Measurements from ENCODE around the gene FCGR1A.
"Not testable (repeated sequence)": the region's sequence is repeated elsewhere in the genome, so short reads cannot be mapped to it uniquely, and the experiment has no call there.

The FCGR1A gene

GRCh38 chr1:149778313-149778712, 4.2 kb upstream of the FCGR1A start:
- not testable (repeated sequence) for DNase-seq

GRCh38 chr1:149781413-149781984, 995 bp upstream of the FCGR1A start:
- DNase-seq, result peak; percentile 67

DNA sequence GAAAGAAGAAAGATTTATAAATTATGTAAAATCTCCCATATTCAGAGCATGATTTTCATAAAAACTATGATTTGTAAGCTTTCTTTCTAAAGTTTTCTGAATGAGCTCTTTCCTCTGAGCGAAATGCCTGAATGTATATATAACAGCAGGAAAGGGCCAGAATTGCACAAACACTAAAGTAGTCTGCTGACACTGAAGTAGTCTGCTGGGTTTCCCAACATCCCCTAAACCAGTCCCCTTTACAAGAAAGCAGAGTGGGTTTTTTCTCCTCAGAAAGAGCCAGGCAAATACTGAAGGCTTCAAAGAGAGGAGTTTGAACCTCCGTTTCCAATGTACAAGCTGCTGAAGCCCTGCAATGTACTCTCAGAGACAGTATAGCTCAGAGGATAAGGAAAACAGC, 795 bp downstream of the FCGR1A start:
- not testable (repeated sequence) for DNase-seq

GRCh38 chr1:149783868-149784267, 1.4 kb downstream of the FCGR1A start:
- DNase-seq, result not testable (repeated sequence)

DNA sequence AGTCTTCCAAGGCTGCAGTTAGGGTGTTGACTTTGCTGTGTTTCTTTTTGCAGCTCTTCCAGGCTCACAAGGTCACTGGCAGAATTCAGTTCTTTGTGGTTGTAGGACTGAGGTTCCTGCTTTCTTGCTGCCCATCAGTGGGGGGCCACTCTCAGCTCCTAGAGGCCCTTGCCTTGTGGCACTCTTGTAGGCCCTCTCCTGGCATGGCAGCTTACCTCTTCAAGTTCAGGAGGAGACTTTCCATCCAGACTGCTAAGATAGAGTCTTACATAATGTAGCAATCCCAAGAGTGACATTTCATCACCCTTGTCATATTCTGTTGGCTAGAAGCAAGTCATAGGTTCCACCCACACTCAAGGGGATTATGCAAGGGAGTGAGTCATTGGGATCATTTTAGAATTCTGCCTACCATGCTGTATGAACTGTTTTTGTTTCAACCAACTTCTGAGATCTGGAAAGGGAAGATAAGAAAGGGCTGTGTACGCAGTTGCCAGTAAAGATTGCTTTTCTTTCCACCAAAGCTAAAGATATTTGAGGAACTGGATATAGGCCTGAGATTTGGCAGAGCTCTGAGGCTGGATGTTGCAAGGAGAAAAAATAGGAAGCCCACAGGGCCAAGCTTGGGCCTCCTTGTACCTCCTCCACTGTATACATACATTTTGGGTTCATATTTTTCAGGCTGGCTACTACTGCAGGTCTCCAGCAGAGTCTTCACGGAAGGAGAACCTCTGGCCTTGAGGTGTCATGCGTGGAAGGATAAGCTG, 5.4 kb downstream of the FCGR1A start:
- not testable (repeated sequence) for DNase-seq

DNA sequence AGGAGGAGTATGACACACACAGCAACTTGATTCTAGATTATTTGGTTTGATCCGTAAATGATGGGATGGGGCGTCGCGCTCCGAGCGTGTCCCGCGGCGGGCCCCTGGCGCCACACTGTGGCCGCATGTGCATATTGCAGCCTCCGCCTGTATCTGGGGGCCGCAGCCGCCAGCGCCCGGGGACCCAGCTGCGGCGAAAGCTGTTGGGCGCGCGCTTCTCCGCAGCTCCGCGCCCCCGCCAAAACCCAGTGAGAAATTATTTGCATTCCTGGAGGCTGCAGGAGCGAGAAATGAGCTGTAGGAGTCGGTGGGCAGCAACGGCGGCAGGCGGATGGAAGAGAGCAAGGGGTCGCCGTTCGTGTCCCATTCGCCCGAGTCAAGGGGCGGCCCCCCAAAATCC, 10.0 kb downstream of the FCGR1A start:
- not testable (repeated sequence) for DNase-seq

DNA sequence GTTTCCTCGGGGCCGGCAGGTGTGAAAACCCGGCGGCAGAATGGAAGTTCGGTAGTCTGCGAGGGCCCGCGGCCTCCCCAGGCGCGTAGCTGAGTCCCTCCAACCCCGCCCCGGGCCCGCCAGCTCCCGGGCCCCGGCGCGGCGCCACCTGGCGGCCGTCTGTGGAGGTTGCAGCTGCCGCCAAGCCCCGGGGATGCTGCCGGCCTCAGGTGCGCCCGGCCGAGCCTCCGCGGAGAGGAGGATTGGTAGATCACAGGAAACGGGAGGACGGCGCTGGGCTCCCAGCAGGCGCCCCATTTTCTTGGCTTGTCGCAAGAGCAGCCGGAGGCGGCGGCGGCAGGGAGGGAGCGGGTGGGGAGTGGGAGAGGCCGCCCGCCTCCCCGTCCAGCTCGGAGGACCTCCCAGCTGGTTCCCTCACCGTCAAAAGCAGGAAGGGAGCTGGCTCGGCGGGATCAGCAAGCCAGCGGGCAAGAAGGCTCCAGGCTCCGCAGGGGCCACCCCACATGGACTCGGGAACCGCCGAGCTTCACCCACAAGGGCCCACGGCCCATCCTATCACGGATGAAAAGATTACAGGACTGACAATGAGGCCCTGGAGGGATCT, 10.5 kb downstream of the FCGR1A start:
- DNase-seq, result peak; percentile 16

- not testable (repeated sequence) for DNase-seq
These were observed 11.4 kb downstream of the FCGR1A start for GRCh38 chr1:149793885-149794284.

GRCh38 chr1:149801628-149802027, 19.1 kb downstream of the FCGR1A start:
- DNase-seq, result not testable (repeated sequence)

GRCh38 chr1:149804417-149805080, 22.1 kb downstream of the FCGR1A start:
- not testable (repeated sequence) for DNase-seq

- DNase-seq, result not testable (repeated sequence)
These were observed 28.4 kb downstream of the FCGR1A start for GRCh38 chr1:149810697-149811405.

- not testable (repeated sequence) for DNase-seq
These were observed 29.0 kb downstream of the FCGR1A start for GRCh38 chr1:149811514-149811889.

DNA sequence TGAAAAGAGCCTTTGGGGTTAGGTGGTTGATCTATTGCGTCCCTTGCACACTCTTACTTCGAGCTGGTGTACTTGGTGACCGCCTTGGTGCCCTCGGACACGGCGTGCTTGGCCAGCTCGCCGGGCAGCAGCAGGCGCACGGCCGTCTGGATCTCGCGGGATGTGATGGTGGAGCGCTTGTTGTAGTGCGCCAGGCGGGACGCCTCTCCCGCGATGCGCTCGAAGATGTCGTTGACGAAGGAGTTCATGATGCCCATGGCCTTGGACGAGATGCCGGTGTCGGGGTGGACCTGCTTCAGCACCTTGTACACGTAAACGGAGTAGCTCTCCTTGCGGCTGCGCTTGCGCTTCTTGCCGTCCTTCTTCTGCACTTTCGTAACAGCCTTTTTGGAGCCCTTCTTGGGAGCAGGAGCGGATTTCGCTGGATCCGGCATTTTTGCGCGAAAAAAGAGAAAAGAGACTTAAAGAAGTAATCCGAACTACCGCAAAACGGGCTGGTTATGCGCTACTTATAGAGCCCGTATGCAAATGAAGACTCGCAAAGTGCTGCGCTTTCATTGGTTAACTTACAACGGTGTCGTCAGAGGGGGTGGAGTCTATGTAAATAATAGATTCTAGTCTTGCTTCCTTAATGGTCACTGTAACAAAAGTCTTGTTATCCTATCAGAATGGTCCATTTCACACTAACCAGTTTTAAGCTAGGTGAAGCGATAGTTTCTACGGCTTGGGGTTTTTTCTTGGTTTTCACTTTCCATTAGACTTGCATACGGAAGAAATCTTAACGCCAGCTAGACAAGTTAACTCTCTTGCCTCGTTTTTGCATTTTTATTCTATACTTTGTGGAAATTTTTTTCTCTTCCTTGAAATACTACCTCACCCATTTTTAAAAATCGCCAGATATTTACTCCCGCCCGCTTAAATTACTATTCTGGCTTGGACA, 29.7 kb downstream of the FCGR1A start:
- DNase-seq, result peak; percentile 92

- DNase-seq, result peak; percentile 75
These were observed 30.7 kb downstream of the FCGR1A start for GRCh38 chr1:149812893-149813801.

GRCh38 chr1:149820387-149820786, 37.9 kb downstream of the FCGR1A start:
- not testable (repeated sequence) for DNase-seq

DNA sequence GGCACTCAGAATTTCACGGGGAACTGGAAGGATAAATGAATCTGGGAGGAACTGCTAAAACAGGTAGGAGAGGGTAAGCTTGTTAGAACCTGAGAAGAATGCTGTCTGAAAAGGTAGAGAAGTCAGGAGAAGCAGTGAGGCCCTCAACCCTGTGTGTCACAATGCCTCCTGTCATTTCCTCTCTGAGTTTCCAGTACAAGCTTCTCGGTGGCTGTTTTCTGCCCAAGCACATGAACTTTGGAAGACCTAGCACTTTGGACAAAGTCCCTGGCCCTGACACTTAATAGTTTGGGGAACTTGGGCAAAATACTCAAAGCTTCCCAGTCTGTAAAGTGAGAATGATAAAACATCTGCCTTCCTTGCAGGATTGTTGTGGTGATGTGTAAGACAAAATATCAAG, 44.1 kb downstream of the FCGR1A start:
- not testable (repeated sequence) for DNase-seq

DNA sequence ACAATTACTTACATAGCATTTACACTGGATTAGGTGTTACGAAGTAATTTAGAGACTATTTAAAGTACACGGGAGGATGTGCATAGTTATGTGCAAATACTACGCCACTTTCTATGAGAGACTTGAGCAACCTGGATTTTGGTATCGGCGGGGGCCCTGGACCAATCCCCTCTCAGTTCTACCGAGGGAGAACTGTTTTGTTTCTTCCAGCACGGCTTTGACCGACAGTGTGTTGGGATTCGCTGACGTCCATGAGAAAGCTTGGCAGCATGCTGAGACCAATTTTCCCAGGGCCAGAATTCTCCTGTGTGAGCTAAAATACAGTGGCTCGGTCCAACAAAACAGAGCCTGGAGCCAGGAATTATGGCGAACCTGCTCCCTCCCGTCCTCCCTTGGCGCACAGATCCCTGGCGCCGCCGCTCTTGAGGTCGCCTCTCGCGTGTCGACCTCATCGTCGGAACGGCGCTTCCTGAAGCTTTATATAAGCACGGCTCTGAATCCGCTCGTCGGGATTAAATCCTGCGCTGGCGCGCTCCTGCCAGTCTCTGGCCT, 49.3 kb downstream of the FCGR1A start:
- DNase-seq, result not testable (repeated sequence)

DNA sequence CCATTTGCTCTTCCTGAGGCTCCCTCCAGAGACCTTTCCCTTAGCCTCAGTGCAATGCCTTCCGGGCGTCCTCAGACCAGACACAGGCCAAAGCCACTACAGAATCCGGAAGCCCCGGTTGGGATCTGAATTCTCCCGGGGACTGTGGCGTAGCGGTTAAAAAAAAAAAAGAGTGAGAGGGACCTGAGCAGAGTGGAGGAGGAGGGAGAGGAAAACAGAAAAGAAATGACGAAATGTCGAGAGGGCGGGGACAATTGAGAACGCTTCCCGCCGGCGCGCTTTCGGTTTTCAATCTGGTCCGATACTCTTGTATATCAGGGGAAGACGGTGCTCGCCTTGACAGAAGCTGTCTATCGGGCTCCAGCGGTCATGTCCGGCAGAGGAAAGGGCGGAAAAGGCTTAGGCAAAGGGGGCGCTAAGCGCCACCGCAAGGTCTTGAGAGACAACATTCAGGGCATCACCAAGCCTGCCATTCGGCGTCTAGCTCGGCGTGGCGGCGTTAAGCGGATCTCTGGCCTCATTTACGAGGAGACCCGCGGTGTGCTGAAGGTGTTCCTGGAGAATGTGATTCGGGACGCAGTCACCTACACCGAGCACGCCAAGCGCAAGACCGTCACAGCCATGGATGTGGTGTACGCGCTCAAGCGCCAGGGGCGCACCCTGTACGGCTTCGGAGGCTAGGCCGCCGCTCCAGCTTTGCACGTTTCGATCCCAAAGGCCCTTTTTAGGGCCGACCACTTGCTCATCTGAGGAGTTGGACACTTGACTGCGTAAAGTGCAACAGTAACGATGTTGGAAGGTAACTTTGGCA, 50.0 kb downstream of the FCGR1A start:
- DNase-seq, result not testable (repeated sequence)

DNA sequence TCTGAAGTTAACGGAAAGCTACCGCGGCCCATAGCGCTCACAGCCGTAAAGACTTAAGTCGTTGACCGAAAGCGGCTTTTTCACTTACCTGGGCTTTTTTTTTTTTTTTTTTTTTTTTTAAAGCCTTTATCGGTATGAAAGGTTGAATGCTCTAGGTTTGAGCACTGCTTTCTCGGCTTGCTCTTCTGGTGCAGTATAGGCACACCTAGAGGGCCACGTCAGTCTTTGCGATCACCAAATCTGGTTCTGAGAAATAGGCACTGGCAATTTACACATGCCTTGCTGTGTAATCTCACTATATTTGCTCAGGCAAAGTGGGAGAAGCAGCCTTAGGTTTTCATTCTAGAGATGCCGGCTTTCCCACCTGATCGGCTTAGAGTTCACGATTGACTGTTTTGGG, 50.6 kb downstream of the FCGR1A start:
- not testable (repeated sequence) for DNase-seq
